ENCODE measurements around the gene ATP6V0A4.
"Not testable (repeated sequence)": the region's sequence is repeated elsewhere in the genome, so short reads cannot be mapped to it uniquely, and the experiment has no call there.

The ATP6V0A4 gene

DNA sequence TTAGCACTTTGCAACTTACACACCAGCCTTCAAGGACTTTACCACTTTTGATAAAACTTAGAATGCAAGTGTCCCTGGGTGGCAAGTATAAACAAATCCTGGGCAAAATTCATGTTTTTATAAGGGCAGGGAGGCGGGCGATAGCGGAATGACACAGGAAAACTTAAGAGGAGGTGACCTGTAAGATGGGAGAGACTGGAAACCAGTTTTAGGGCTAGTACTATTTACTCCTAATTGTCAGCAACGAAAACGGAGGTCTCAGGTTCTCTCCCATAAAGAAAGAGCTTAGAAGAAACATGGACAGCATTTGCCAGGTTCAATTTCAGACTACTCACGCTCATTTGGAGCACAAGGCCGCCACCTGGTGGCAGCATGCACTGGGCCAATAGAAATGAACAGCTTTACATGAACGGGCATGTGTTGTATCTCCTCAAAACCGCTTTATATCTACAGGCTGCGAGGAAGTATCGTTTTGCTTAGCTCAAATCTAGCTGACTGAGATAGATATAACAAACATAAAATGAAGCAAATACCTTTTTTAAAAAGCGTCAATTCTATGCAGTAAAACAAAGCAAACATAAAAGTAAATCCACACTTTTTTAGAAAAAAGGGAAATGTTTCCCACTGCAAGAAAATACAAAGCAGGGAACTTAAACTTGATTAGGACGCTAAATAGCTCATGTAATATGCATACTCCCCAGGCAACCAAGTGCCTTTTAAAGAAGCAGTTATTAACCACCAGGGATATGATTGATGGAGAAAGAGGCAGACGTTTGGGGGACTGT is 59.3 kb downstream of the ATP6V0A4 start:
- H3K9ac ChIP-seq (ENCODE audit: low read length in 5 of 5): no peak overlapping the region
- no peaks in the 10 kb centered on the region for H3K9me3 ChIP-seq (ENCODE audit: control insufficient read depth in 5 of 5, low read length in 5 of 5)
- no peak overlapping the region for H3K4me3 ChIP-seq (ENCODE audit: low read depth in 1 of 5, low read length in 5 of 5)
- no peaks in the 10 kb centered on the region for H3K36me3 ChIP-seq (ENCODE audit: control insufficient read depth in 5 of 5, insufficient read depth in 5 of 5, low read length in 5 of 5)
- no peaks in the 10 kb centered on the region for H3K27me3 ChIP-seq (ENCODE audit: control insufficient read depth in 5 of 5, insufficient read depth in 4 of 5, low read length in 5 of 5)
- no peak overlapping the region for H3K27ac ChIP-seq (ENCODE audit: low read depth, low read length)
- H3K4me1 ChIP-seq (ENCODE audit: control insufficient read depth in 5 of 5, insufficient read depth in 5 of 5, low read length in 5 of 5): no peaks in the 10 kb centered on the region

DNA sequence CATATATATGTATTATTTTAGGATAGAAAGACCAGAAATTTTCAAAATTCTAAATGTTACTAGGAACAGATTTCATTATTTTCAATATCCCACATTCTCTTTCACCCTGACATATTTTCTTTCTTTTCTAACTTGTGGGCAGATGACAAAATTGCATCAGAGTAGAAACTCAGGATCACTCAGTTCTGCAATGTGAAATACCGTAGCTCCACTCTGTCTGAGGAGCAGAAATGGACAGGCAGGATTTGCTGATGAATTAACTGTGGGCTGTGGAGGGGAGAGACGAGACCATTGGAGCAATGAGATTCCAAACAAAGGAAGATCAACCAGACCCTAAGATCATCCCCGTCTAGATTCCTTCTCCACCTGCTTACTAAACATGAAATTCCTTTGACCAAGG is 59.9 kb downstream of the ATP6V0A4 start:
- no peaks in the 10 kb centered on the region for H3K27me3 ChIP-seq (ENCODE audit: control insufficient read depth in 5 of 5, insufficient read depth in 4 of 5, low read length in 5 of 5)
- no peak overlapping the region for H3K27ac ChIP-seq (ENCODE audit: low read depth, low read length)
- no peak overlapping the region for H3K9ac ChIP-seq (ENCODE audit: low read length in 5 of 5)
- no peaks in the 10 kb centered on the region for H3K36me3 ChIP-seq (ENCODE audit: control insufficient read depth in 5 of 5, insufficient read depth in 5 of 5, low read length in 5 of 5)
- no peaks in the 10 kb centered on the region for H3K9me3 ChIP-seq (ENCODE audit: control insufficient read depth in 5 of 5, low read length in 5 of 5)
- no peaks in the 10 kb centered on the region for H3K4me1 ChIP-seq (ENCODE audit: control insufficient read depth in 5 of 5, insufficient read depth in 5 of 5, low read length in 5 of 5)
- H3K4me3 ChIP-seq (ENCODE audit: low read depth in 1 of 5, low read length in 5 of 5): no peak overlapping the region

DNA sequence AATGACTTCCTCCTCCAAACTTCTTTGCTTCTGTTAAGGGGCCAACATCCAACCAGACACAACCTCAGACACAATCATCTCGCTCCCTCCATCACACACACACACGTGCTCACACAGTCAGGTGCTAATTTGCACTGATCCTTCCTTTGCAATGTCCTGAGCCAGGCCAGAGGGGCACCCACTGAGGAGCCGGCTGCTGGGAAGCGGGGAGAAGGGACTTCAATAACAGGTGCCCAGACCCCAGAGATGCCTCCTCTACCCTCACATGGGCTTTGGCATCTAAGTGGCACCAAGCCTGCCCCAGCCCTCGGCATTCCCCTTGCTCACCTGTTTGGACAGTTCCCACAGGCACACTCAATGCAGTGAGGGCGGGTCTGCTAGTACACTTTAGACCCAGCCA is 62.6 kb downstream of the ATP6V0A4 start:
- H3K4me1 ChIP-seq (ENCODE audit: control insufficient read depth in 5 of 5, insufficient read depth in 5 of 5, low read length in 5 of 5): no peaks in the 10 kb centered on the region
- H3K4me3 ChIP-seq (ENCODE audit: low read depth in 1 of 5, low read length in 5 of 5): no peak overlapping the region
- H3K27me3 ChIP-seq (ENCODE audit: control insufficient read depth in 5 of 5, insufficient read depth in 4 of 5, low read length in 5 of 5): no peaks in the 10 kb centered on the region

DNA sequence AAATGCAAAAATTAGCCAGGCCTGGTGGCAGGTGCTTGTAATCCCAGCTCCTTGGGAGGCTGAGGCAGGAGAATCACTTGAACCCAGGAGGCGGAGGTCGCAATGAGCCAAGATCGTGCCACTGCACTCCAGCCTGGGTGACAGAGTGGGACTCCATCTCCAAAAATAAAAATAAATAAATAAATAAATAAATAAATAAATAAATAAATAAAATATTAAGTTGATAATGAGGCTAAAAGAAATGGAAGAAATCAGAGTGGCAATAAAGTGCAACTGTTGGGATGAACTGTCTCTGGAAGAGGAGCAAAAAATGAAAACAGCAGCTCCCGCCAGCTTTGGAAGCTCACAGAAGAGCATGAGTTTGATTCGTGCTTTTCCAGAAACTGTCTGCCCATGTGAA is 66.3 kb downstream of the ATP6V0A4 start:
- not testable (repeated sequence) for H3K4me1 ChIP-seq (ENCODE audit: control insufficient read depth in 5 of 5, insufficient read depth in 5 of 5, low read length in 5 of 5); H3K9me3 ChIP-seq (ENCODE audit: control insufficient read depth in 5 of 5, low read length in 5 of 5); H3K9ac ChIP-seq (ENCODE audit: low read length in 5 of 5); H3K4me3 ChIP-seq (ENCODE audit: low read depth in 1 of 5, low read length in 5 of 5); H3K36me3 ChIP-seq (ENCODE audit: control insufficient read depth in 5 of 5, insufficient read depth in 5 of 5, low read length in 5 of 5); H3K27ac ChIP-seq (ENCODE audit: low read depth, low read length); H3K27me3 ChIP-seq (ENCODE audit: control insufficient read depth in 5 of 5, insufficient read depth in 4 of 5, low read length in 5 of 5)

More for the DNA sequence above, 62.6 kb downstream of the ATP6V0A4 start:
- Histone ChIP-seq H3K36me3 (ENCODE audit: control insufficient read depth in 5 of 5, insufficient read depth in 5 of 5, low read length in 5 of 5) (no peaks in the 10 kb centered on the region), H3K9me3 (ENCODE audit: control insufficient read depth in 5 of 5, low read length in 5 of 5) (no peaks in the 10 kb centered on the region), H3K9ac (ENCODE audit: low read length in 5 of 5) (no peak overlapping the region), H3K27ac (ENCODE audit: low read depth, low read length) (no peak overlapping the region)

DNA sequence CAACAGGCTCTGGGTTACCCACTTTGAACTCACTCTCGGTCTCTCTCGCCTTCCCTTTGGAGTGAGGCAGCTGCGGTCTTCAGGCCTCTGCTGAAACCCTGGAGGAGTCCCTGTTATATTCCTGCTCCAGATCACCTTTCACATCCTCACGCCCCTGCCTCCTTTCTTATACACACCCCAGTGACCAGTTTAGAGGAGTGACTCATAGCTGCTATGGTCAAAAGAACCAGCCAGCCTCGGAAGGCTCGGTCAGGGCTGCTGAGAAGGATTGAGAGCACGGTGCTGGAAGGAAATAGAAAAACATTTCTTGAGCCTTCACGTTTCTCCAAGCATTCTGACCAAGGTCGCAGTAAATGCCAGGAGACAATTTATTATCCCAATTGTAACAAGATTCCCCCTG is 68.6 kb downstream of the ATP6V0A4 start:
- Histone ChIP-seq H3K4me3 (ENCODE audit: low read depth in 1 of 5, low read length in 5 of 5) (no peak overlapping the region), H3K9ac (ENCODE audit: low read length in 5 of 5) (no peak overlapping the region), H3K36me3 (ENCODE audit: control insufficient read depth in 5 of 5, insufficient read depth in 5 of 5, low read length in 5 of 5) (no peaks in the 10 kb centered on the region), H3K27ac (ENCODE audit: low read depth, low read length) (no peak overlapping the region), H3K9me3 (ENCODE audit: control insufficient read depth in 5 of 5, low read length in 5 of 5) (no peaks in the 10 kb centered on the region), H3K27me3 (ENCODE audit: control insufficient read depth in 5 of 5, insufficient read depth in 4 of 5, low read length in 5 of 5) (no peaks in the 10 kb centered on the region), H3K4me1 (ENCODE audit: control insufficient read depth in 5 of 5, insufficient read depth in 5 of 5, low read length in 5 of 5) (no peaks in the 10 kb centered on the region)

DNA sequence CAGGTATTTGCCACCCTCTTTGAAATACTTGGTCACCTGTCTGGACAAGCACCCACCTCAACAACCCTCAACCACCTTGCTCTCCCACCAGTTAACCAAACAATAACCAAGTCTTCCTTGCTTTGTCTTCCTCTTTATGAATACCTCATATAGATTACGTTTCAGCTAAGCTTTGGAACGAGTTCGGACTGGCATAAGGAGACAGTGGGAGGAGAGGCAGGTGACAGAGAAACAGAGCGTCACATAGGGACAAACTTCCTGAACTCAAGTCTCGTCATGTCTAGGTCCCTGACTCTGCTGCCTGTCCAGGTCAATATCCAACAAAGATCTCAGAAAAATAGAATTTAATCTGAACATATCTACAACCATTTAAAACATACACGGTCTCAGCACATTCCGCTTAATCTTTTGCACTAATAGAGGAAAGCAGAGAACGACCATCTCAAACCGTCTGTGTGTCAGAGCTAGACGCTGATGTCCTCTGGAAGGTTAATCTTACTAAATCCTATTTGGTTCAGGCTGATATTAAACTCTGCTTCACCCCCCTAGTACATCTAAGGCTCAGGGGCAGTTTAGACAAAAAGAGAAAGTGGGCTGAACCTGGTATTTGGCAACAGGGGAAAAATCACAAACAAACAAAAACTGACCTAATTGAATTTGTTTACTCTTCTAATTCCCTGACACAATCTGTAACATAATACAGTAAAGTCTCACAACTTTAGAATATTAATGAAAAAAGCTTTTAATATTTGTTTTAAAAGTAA is 70.5 kb downstream of the ATP6V0A4 start:
- Histone ChIP-seq H3K36me3 (ENCODE audit: control insufficient read depth in 5 of 5, insufficient read depth in 5 of 5, low read length in 5 of 5) (no peaks in the 10 kb centered on the region), H3K27ac (ENCODE audit: low read depth, low read length) (no peak overlapping the region), H3K9ac (ENCODE audit: low read length in 5 of 5) (no peak overlapping the region), H3K27me3 (ENCODE audit: control insufficient read depth in 5 of 5, insufficient read depth in 4 of 5, low read length in 5 of 5) (no peaks in the 10 kb centered on the region), H3K9me3 (ENCODE audit: control insufficient read depth in 5 of 5, low read length in 5 of 5) (no peaks in the 10 kb centered on the region), H3K4me3 (ENCODE audit: low read depth in 1 of 5, low read length in 5 of 5) (no peak overlapping the region), H3K4me1 (ENCODE audit: control insufficient read depth in 5 of 5, insufficient read depth in 5 of 5, low read length in 5 of 5) (no peaks in the 10 kb centered on the region)

DNA sequence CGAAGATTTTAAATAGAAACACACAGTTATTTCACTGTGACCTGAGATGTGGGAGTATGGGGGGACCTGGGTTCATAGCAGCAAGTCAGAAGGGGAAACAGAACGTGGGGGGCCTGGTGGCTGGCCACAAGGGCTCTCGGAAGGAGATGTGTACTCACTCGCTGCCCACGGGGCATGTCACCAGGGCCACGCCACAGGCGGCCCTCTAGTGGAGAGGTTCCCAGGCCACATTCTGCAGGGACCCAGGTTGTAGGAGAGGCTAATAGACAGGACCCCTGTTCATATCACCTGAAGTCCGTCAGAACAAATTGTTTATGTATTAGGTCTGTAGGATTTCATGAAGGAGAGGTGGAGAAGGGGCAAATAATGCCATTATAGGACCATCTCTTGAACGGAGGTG is 71.7 kb downstream of the ATP6V0A4 start:
- Histone ChIP-seq H3K27ac (ENCODE audit: low read depth, low read length) (no peak overlapping the region), H3K9ac (ENCODE audit: low read length in 5 of 5) (no peak overlapping the region), H3K4me1 (ENCODE audit: control insufficient read depth in 5 of 5, insufficient read depth in 5 of 5, low read length in 5 of 5) (no peaks in the 10 kb centered on the region)

DNA sequence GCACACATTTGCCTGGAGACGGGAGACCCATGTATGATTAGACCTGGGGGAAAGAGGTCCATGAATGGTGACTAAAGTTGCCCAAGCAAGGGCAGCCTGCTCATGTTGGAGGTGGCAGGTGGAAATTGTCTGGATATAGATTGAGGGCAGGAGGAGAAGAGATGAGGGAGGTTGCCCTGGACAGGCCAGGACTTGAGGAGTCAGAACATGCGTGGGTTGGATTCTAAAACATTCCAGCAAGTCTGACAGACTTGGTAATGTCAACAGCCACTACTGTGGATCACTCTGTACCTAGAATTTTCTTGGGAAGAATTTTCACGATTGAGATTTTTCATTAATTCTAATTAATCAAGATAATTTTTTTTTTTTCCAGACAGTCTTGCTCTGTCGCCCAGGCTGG is 77.7 kb downstream of the ATP6V0A4 start:
- no peak overlapping the region for H3K27ac ChIP-seq (ENCODE audit: low read depth, low read length)
- no peaks in the 10 kb centered on the region for H3K36me3 ChIP-seq (ENCODE audit: control insufficient read depth in 5 of 5, insufficient read depth in 5 of 5, low read length in 5 of 5)
- H3K27me3 ChIP-seq (ENCODE audit: control insufficient read depth in 5 of 5, insufficient read depth in 4 of 5, low read length in 5 of 5): peaks cover 0 to 7% (median 0%) of the 10 kb centered on the region in 5 donors
- H3K4me3 ChIP-seq (ENCODE audit: low read depth in 1 of 5, low read length in 5 of 5): no peak overlapping the region
- H3K4me1 ChIP-seq (ENCODE audit: control insufficient read depth in 5 of 5, insufficient read depth in 5 of 5, low read length in 5 of 5): peaks cover 0 to 3% (median 0%) of the 10 kb centered on the region in 5 donors
- H3K9ac ChIP-seq (ENCODE audit: low read length in 5 of 5): no peak overlapping the region
- no peaks in the 10 kb centered on the region for H3K9me3 ChIP-seq (ENCODE audit: control insufficient read depth in 5 of 5, low read length in 5 of 5)

More for the DNA sequence above, 71.7 kb downstream of the ATP6V0A4 start:
- Histone ChIP-seq H3K27me3 (ENCODE audit: control insufficient read depth in 5 of 5, insufficient read depth in 4 of 5, low read length in 5 of 5) (no peaks in the 10 kb centered on the region), H3K4me3 (ENCODE audit: low read depth in 1 of 5, low read length in 5 of 5) (no peak overlapping the region), H3K9me3 (ENCODE audit: control insufficient read depth in 5 of 5, low read length in 5 of 5) (no peaks in the 10 kb centered on the region), H3K36me3 (ENCODE audit: control insufficient read depth in 5 of 5, insufficient read depth in 5 of 5, low read length in 5 of 5) (no peaks in the 10 kb centered on the region)

DNA sequence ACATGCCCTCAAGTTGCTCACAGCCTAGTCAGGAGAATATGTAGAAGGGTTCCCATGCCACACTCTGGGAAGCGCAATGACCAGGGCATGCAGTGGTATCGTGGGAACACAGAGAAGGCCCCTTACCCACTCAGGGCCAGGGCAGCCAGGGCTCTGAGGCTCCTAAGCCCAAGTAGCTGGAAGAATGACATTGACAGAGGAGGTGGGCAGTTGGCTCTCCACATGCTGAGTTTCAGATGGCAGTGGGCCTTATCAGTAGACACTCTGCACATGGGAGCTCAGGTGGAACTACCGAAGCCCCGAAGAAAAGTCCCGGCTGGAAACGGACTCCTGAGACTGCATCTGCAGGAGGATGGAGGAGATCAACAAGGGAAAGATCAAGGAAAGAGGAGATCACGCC is 81.1 kb downstream of the ATP6V0A4 start:
- Histone ChIP-seq H3K4me1 (ENCODE audit: control insufficient read depth in 5 of 5, insufficient read depth in 5 of 5, low read length in 5 of 5) (peaks cover 0 to 3% (median 0%) of the 10 kb centered on the region in 5 donors), H3K36me3 (ENCODE audit: control insufficient read depth in 5 of 5, insufficient read depth in 5 of 5, low read length in 5 of 5) (no peaks in the 10 kb centered on the region), H3K4me3 (ENCODE audit: low read depth in 1 of 5, low read length in 5 of 5) (no peak overlapping the region), H3K27me3 (ENCODE audit: control insufficient read depth in 5 of 5, insufficient read depth in 4 of 5, low read length in 5 of 5) (peaks cover 0 to 7% (median 0%) of the 10 kb centered on the region in 5 donors), H3K27ac (ENCODE audit: low read depth, low read length) (no peak overlapping the region), H3K9ac (ENCODE audit: low read length in 5 of 5) (no peak overlapping the region), H3K9me3 (ENCODE audit: control insufficient read depth in 5 of 5, low read length in 5 of 5) (no peaks in the 10 kb centered on the region)

DNA sequence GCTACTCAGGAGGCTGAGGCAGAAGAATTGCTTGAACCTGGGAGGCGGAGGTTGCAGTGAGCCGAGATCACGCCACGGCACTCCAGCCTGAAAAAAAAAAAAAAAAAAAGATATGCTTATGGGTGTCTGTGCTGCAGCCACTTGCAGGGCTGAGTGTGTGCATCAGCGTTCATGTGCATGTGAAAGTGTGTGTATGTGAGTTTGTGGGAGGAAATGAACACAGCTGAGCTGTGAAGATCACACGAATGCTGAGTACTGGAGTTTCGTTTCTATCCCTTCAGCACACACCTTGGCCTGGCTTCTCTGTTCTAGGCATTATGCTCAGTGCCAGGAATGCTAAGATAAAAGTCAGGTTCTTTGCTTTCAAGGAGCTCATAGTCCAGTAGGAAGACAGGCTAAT is 84.8 kb downstream of the ATP6V0A4 start:
- no peaks in the 10 kb centered on the region for H3K36me3 ChIP-seq (ENCODE audit: control insufficient read depth in 5 of 5, insufficient read depth in 5 of 5, low read length in 5 of 5)
- no peaks in the 10 kb centered on the region for H3K9me3 ChIP-seq (ENCODE audit: control insufficient read depth in 5 of 5, low read length in 5 of 5)
- no peak overlapping the region for H3K9ac ChIP-seq (ENCODE audit: low read length in 5 of 5)
- no peak overlapping the region for H3K27ac ChIP-seq (ENCODE audit: low read depth, low read length)
- H3K4me1 ChIP-seq (ENCODE audit: control insufficient read depth in 5 of 5, insufficient read depth in 5 of 5, low read length in 5 of 5): peaks cover 0 to 3% (median 0%) of the 10 kb centered on the region in 5 donors
- H3K4me3 ChIP-seq (ENCODE audit: low read depth in 1 of 5, low read length in 5 of 5): no peak overlapping the region
- H3K27me3 ChIP-seq (ENCODE audit: control insufficient read depth in 5 of 5, insufficient read depth in 4 of 5, low read length in 5 of 5): peaks cover 0 to 4% (median 3%) of the 10 kb centered on the region in 5 donors
